ENCODE data around the gene SEMA3C. TPM values are rescaled to one million over a fixed set of nuclear protein-coding genes. Genes with fewer than 3 reads are reported as not detected.
"Not testable (repeated sequence)": the region's sequence is repeated elsewhere in the genome, so short reads cannot be mapped to it uniquely, and the experiment has no call there.

SEMA3C gene
- total RNA-seq, 1 donor from 2014 or later: 60.8 TPM

GRCh38 chr7:80932536-80932935, 13.7 kb upstream of the SEMA3C start:
- DNase-seq (ENCODE audit: low spot score): no peak

GRCh38 chr7:80929619-80930018, 10.8 kb upstream of the SEMA3C start:
- intact Hi-C loops (cut with DNase I): no loop called here
- DNase-seq (ENCODE audit: low spot score): no peak

More at GRCh38 chr7:80932536-80932935, 13.7 kb upstream of the SEMA3C start:
- intact Hi-C loops (cut with DNase I): no loop called here

- DNase-seq (ENCODE audit: low spot score); intact Hi-C loops (cut with DNase I): not testable (repeated sequence)
Measured at GRCh38 chr7:80926955-80927354, 8.1 kb upstream of the SEMA3C start.

GRCh38 chr7:80924090-80924489, 5.2 kb upstream of the SEMA3C start:
- no peak for DNase-seq (ENCODE audit: low spot score)
- intact Hi-C loops (cut with DNase I): no loop called here

- no peak for DNase-seq (ENCODE audit: low spot score)
- intact Hi-C loops (cut with DNase I): no loop called here
Measured at GRCh38 chr7:80923211-80923612, 4.4 kb upstream of the SEMA3C start.

GRCh38 chr7:80922253-80923049, 3.6 kb upstream of the SEMA3C start:
- intact Hi-C loops (cut with DNase I): no loop called here
- no peak for DNase-seq (ENCODE audit: low spot score)

GRCh38 chr7:80921130-80921529, 2.3 kb upstream of the SEMA3C start:
- DNase-seq (ENCODE audit: low spot score): no peak
- intact Hi-C loops (cut with DNase I): no loop called here

GRCh38 chr7:80918399-80918798, 452 bp downstream of the SEMA3C start:
- no peak for DNase-seq (ENCODE audit: low spot score)
- intact Hi-C loops (cut with DNase I): loop anchor here (5.0 to 10.0 kb wide), 4 partner anchors 36 to 556 kb away; no protein-coding TSS in a partner anchor

GRCh38 chr7:80916770-80917741, 1.8 kb downstream of the SEMA3C start:
- intact Hi-C loops (cut with DNase I): loop anchor here (5.0 to 10.0 kb wide), 4 partner anchors 35 to 558 kb away; no protein-coding TSS in a partner anchor
- DNase-seq (ENCODE audit: low spot score): no peak

GRCh38 chr7:80910228-80910627, 8.6 kb downstream of the SEMA3C start:
- no peak for DNase-seq (ENCODE audit: low spot score)
- intact Hi-C loops (cut with DNase I): loop anchor here (10.0 kb wide), 1 partner anchor 565 kb away; no protein-coding TSS in a partner anchor

GRCh38 chr7:80908360-80908797, 10.5 kb downstream of the SEMA3C start:
- intact Hi-C loops (cut with DNase I): no loop called here

GRCh38 chr7:80907612-80908011, 11.2 kb downstream of the SEMA3C start:
- intact Hi-C loops (cut with DNase I): no loop called here
- no peak for DNase-seq (ENCODE audit: low spot score)

More at GRCh38 chr7:80908360-80908797, 10.5 kb downstream of the SEMA3C start:
- DNase-seq (ENCODE audit: low spot score): no peak

- intact Hi-C loops (cut with DNase I): no loop called here
- DNase-seq (ENCODE audit: low spot score): no peak
Measured at GRCh38 chr7:80907141-80907601, 11.7 kb downstream of the SEMA3C start.

GRCh38 chr7:80905334-80905733, 13.5 kb downstream of the SEMA3C start:
- intact Hi-C loops (cut with DNase I): no loop called here

GRCh38 chr7:80902716-80903308, 16.0 kb downstream of the SEMA3C start:
- intact Hi-C loops (cut with DNase I): no loop called here
- no peak for DNase-seq (ENCODE audit: low spot score)

More at GRCh38 chr7:80905334-80905733, 13.5 kb downstream of the SEMA3C start:
- no peak for DNase-seq (ENCODE audit: low spot score)

- DNase-seq (ENCODE audit: low spot score): no peak
- intact Hi-C loops (cut with DNase I): no loop called here
Measured at GRCh38 chr7:80902019-80902418, 16.8 kb downstream of the SEMA3C start.

GRCh38 chr7:80900583-80901576, 18.0 kb downstream of the SEMA3C start:
- intact Hi-C loops (cut with DNase I): no loop called here
- DNase-seq (ENCODE audit: low spot score): no peak

- intact Hi-C loops (cut with DNase I): no loop called here
- DNase-seq (ENCODE audit: low spot score): no peak
Measured at GRCh38 chr7:80896906-80897598, 21.8 kb downstream of the SEMA3C start.
